Activated CD4-positive, alpha-beta T cell treated with anti-CD3 and anti-CD28 coated beads, Interleukin-2, amount 10 ng/mL, durations not matched to agents 24 days and 14 days (primary cell): Measurements from ENCODE around the gene RASD2. TPM values are rescaled to one million over a fixed set of nuclear protein-coding genes. Genes with fewer than 3 reads are reported as not detected.
"Not testable (repeated sequence)": the region's sequence is repeated elsewhere in the genome, so short reads cannot be mapped to it uniquely, and the experiment has no call there.

Experiments used
- DNase-seq: peaks from one replicate; pipeline ENCODE4 v3.0.0; 2022
- H3K27ac Mint-ChIP-seq: one replicate; pipeline ENCODE4 v1.8.0; 2022; ENCODE audit warnings: mild to moderate bottlenecking, mixed read lengths
- H3K27me3 Mint-ChIP-seq: one replicate; pipeline ENCODE4 v1.8.0; 2022; ENCODE audit warnings: mixed read lengths
- H3K36me3 Mint-ChIP-seq: one replicate; pipeline ENCODE4 v1.8.0; 2022; ENCODE audit warnings: low read depth, mild to moderate bottlenecking, mixed read lengths
- H3K4me1 Mint-ChIP-seq: one replicate; pipeline ENCODE4 v1.8.0; 2021; ENCODE audit warnings: mixed read lengths
- H3K4me3 Mint-ChIP-seq: one replicate; pipeline ENCODE4 v1.8.0; 2022; ENCODE audit warnings: mild to moderate bottlenecking, moderate library complexity, mixed read lengths
- H3K9me3 Mint-ChIP-seq: one replicate; pipeline ENCODE4 v1.8.0; 2021; ENCODE audit warnings: mixed read lengths
- intact Hi-C: fragments of 100-400 bp; cut with micrococcal nuclease; formaldehyde crosslinking; loops from one replicate; pipeline ENCODE4 v1.15.1; 2023
- total RNA-seq: library from RNA; stranded (reverse); gene quantifications from 2 replicates; pipeline ENCODE4 v1.2.3, GENCODE V29; 2022

RASD2 gene
- total RNA-seq, 1 donor from 2014 or later: not detected

DNA sequence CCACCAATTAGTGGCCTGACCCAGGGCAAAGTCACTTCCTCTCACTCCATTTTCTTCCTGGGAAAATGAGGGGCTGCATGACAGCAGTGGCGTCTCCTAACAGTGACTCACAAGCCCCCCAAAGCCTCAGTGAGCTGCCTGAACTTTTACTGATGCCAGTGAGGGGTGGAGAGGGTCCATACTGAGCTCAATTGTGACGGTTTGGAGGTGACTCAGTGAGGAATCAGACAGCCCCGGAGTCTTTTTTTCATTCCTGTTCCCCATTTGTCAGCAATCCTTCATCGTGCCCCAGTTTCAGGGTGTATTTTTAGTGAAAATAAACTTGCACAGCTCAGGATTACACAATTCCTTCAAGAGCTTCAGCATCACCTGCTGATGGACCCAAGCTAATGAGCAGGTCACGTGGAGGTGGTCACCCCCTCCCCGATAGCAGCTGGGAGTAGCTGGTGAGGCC, 30.1 kb upstream of the RASD2 start:
- Mint-ChIP-seq H3K36me3 (no peaks in the 10 kb centered on the region), H3K27me3 (peaks cover 25% of the 10 kb centered on the region)
- intact Hi-C loops: no loop called here

GRCh38 chr22:35510951-35511350, 29.7 kb upstream of the RASD2 start:
- intact Hi-C loops: no loop called here
- Mint-ChIP-seq H3K27ac (no peak overlapping the region), H3K4me1 (no peaks in the 10 kb centered on the region), H3K9me3 (no peaks in the 10 kb centered on the region), H3K27me3 (peaks cover 25% of the 10 kb centered on the region), H3K4me3 (no peak overlapping the region), H3K36me3 (no peaks in the 10 kb centered on the region)
- no peak for DNase-seq

More for the DNA sequence above, 30.1 kb upstream of the RASD2 start:
- no peak for DNase-seq
- Mint-ChIP-seq H3K9me3 (no peaks in the 10 kb centered on the region), H3K27ac (no peak overlapping the region), H3K4me3 (no peak overlapping the region), H3K4me1 (no peaks in the 10 kb centered on the region)

DNA sequence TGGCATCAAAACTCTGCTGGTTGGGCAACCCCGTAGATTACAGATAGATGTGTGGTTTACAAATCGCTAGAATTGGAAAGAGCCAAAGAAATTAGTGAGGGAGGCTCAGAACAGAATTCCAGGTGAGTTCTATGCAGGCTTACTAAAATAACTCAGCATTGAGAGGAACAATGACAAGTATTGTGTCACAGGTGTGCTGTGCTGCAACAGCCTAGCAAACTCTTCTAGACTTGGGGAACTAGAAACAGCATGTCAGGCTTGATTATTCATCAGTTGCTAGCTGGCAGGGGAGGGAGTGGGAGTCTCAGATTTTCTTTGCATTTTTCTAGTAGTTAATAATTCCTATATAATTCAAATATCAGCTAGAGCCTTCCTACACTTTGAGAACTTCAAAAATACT, 26.3 kb upstream of the RASD2 start:
- Mint-ChIP-seq H3K9me3 (no peaks in the 10 kb centered on the region), H3K36me3 (no peaks in the 10 kb centered on the region), H3K4me3 (no peak overlapping the region), H3K27me3 (peaks cover 27% of the 10 kb centered on the region), H3K4me1 (no peaks in the 10 kb centered on the region), H3K27ac (no peak overlapping the region)
- intact Hi-C loops: no loop called here
- DNase-seq: no peak

- H3K27ac Mint-ChIP-seq, H3K4me3 Mint-ChIP-seq, H3K36me3 Mint-ChIP-seq, H3K9me3 Mint-ChIP-seq, intact Hi-C loops, H3K4me1 Mint-ChIP-seq, DNase-seq: not testable (repeated sequence)
- peaks cover 23% of the 10 kb centered on the region for H3K27me3 Mint-ChIP-seq
Measured at GRCh38 chr22:35515952-35516351, 24.7 kb upstream of the RASD2 start.

DNA sequence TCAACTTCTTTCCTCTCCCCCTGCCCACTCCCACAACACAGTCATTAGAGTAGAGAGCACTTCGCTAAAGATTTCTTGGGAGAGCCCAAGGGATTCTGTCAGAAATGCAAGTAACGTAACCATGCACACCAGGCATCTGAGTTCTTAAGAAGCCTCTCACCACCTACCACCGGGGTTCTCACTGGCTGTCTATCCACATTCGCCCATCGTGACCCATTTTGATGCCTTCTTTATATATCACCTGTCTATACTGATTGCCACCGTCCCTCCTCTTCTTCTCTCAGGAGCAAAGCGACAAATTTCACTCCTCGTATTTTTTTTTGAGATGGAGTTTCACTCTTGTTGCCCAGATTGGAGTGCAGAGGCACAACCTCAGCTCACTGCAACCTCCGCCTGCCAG, 23.9 kb upstream of the RASD2 start:
- DNase-seq: no peak
- Mint-ChIP-seq H3K4me1 (no peaks in the 10 kb centered on the region), H3K9me3 (no peaks in the 10 kb centered on the region), H3K27ac (no peak overlapping the region), H3K36me3 (no peaks in the 10 kb centered on the region), H3K4me3 (no peak overlapping the region), H3K27me3 (peaks cover 23% of the 10 kb centered on the region)
- intact Hi-C loops: no loop called here

DNA sequence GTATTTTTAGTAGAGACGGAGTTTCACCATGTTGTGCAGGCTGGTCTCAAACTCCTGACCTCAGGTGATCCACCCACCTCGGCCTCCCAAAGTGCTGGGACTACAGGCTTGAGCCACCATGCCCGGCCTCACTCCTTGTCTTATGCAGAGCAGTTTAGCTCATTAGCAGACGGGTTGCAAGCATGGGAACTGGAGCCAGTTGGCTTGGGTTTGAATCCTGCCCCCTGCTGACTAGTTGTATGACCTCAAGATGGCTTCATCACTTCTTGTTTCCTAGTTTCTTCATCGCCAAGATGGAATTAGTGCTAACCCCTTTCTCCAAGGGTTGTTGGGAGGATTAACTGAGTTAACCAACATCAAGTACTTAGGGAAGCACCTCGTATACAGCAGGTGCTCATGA, 23.4 kb upstream of the RASD2 start:
- no peak overlapping the region for H3K27ac Mint-ChIP-seq
- no peaks in the 10 kb centered on the region for H3K9me3 Mint-ChIP-seq
- H3K27me3 Mint-ChIP-seq: peaks cover 25% of the 10 kb centered on the region
- no peak for DNase-seq
- H3K36me3 Mint-ChIP-seq: no peaks in the 10 kb centered on the region
- intact Hi-C loops: no loop called here
- H3K4me3 Mint-ChIP-seq: no peak overlapping the region
- no peaks in the 10 kb centered on the region for H3K4me1 Mint-ChIP-seq

GRCh38 chr22:35517769-35518530, 22.7 kb upstream of the RASD2 start:
- H3K4me3 Mint-ChIP-seq: no peak overlapping the region
- H3K4me1 Mint-ChIP-seq: no peaks in the 10 kb centered on the region
- H3K36me3 Mint-ChIP-seq: no peaks in the 10 kb centered on the region
- intact Hi-C loops: no loop called here
- DNase-seq: no peak
- no peak overlapping the region for H3K27ac Mint-ChIP-seq
- no peaks in the 10 kb centered on the region for H3K9me3 Mint-ChIP-seq
- H3K27me3 Mint-ChIP-seq: peaks cover 30% of the 10 kb centered on the region

GRCh38 chr22:35518811-35519210, 21.8 kb upstream of the RASD2 start:
- DNase-seq: no peak
- Mint-ChIP-seq H3K4me3 (no peak overlapping the region), H3K4me1 (no peaks in the 10 kb centered on the region), H3K27me3 (peaks cover 23% of the 10 kb centered on the region), H3K27ac (no peak overlapping the region), H3K36me3 (no peaks in the 10 kb centered on the region), H3K9me3 (no peaks in the 10 kb centered on the region)
- intact Hi-C loops: no loop called here

DNA sequence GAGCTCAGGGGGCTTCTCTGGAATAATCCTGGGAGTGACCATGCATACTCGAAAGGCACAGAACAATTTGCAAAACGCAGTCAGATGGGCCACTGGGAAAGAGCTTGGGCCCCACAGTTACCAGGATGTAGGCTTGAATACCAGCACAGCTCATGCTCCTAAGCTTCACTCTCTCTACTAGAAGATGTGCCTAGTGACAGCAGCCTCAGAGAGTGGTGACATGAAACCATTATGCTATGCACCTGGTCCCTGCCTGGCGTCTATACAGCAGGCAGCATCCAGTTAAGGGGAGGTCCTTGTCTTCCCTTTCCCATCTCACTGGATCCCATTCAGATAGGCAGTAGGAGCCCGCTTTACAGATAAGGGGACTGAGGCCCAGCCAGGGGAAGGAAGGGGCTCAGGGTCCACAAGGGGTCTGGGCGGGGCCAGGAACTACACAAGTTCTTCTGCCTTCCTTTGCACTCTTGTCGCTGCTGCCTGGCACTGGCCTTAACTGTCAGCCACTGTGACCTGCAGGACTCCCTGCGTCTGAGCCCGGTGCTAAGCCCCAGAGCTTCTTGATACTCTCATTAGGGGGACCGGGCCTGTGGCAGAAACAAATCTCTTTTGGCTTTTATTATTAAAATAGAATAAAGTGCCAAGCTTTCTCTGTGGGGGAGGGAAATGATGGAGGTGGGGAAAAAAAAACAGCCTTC, 21.2 kb upstream of the RASD2 start:
- no peak overlapping the region for H3K4me3 Mint-ChIP-seq
- no peak for DNase-seq
- no peaks in the 10 kb centered on the region for H3K9me3 Mint-ChIP-seq
- H3K4me1 Mint-ChIP-seq: no peaks in the 10 kb centered on the region
- H3K27me3 Mint-ChIP-seq: peaks cover 16% of the 10 kb centered on the region
- H3K27ac Mint-ChIP-seq: no peak overlapping the region
- intact Hi-C loops: no loop called here
- no peaks in the 10 kb centered on the region for H3K36me3 Mint-ChIP-seq

DNA sequence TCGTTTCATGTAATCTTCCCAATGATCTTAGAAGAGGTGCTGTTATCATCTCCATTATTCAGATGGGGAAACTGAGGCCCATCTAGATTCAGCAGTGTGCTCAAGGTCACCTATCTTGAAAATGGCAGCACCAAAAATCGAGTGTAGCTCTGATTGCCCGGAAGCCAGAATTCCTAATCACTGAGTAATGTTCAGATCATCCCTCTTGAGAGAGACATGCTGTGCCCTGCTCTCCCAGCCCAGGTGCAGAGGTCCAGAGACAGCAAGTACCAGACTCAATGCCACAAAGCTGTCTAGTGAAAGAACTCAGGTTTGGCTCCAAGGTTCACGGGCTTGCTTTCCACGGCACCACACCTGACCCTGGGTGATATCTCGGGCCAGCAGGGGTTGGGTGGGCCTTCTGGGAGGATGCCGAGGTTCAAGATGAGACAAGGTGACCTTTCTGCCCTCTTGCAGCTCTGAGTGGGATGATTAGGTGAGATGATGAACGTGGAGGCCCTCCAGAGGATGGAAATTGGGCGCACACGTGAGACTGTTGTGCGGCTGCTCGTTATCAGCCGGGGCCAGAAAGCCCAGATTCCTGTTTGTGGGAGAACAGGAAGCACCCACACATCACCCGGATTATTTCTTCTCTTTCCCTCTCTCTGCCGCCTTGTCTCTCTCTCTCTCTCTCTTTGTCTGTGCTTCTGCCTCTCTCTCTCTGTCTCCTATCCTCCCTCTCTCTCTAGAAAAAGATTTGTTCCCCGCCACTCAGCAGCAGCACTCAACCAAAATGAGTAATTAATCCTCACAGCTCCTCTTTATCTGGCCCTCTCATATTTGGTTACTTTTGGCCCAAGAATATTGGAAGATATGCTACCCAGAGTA, 19.0 kb upstream of the RASD2 start:
- no peak for DNase-seq
- Mint-ChIP-seq H3K4me3 (no peak overlapping the region), H3K27me3 (peaks cover 13% of the 10 kb centered on the region), H3K4me1 (no peaks in the 10 kb centered on the region), H3K9me3 (no peaks in the 10 kb centered on the region), H3K36me3 (no peaks in the 10 kb centered on the region), H3K27ac (no peak overlapping the region)
- intact Hi-C loops: no loop called here

DNA sequence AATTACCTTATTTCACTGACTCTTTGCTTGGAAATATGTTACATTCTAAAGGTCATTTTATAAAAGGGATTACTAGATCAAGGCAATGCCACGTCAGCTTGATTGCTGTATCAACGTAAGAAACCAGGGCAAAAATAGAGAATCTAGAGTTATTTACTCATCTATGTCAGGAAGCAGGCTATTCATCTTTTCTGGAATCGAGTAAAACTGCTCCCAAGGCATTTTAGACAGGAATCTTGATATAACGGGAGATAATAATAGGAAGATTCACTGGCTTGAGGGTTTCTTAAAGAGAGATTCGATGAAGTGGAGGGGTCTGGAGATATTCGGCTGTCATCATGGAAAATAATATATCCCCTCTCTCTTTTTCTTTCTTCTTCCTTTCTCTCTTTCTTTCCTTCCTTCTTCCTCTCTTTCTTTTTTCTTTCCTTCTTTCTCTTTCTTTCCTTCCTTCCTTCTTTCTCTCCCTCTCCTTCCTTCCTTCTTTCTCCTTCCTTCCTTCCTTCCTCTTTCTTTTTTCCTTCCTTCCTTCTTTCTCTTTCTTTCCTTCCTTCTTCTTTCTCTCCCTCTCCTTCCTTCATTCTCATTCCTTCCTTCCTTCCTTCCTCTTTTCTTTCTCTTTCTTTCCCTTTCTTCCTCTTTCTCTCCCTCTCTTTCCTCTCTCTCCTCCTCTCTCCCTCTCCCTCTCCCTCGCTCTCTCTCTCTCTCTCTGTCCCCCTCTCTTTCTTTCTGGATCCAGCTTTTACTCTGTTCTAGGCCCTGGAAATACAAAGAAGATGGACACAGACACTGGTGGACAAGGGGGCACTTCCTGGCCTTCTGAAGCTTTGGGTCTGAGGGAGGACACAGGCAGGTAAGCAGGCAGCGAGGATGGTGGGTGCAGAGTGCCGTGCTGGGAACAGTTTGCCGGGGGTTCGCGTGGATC, 18.1 kb upstream of the RASD2 start:
- Mint-ChIP-seq H3K27me3 (peaks cover 11% of the 10 kb centered on the region), H3K27ac (no peak overlapping the region), H3K36me3 (no peaks in the 10 kb centered on the region), H3K9me3 (no peaks in the 10 kb centered on the region), H3K4me1 (no peaks in the 10 kb centered on the region), H3K4me3 (no peak overlapping the region)
- no peak for DNase-seq
- intact Hi-C loops: no loop called here

DNA sequence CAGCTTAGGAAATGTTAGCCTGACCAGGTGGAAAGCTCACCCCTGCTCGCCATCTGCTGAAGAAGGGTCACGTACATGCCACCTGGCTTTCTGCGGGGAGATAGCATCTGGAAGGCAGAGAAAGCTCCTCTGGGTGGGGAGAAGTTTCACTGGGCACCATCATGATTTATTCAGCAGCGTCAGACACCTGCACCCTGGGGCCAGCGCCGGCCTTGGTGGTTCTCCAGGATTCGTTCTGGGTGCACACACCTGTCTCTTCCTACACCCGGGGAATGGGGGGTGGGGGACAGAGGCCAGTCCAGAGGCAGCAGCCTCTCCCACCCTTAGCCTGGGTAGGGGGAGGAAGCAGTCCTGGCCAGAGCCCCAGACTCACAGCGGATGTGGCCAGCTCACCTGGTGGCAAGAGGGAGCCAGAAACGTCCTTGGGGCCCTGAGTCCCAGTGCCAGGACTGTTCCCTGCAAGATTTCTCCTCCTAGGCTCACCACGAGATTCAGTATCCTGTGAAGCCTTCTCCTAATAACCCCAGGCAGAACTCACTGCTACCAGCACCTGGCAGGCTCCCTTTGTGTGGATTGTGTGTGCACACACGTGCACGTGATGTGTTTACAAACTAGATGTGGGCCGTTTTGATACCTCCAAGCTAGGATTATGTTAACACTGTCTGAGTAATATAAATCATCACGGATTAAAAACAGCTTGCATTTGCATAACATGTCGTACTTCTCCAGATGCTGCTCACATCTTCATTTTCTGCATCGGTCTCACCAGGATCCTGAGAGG, 17.3 kb upstream of the RASD2 start:
- DNase-seq: no peak
- H3K36me3 Mint-ChIP-seq: no peaks in the 10 kb centered on the region
- peaks cover 11% of the 10 kb centered on the region for H3K27me3 Mint-ChIP-seq
- no peak overlapping the region for H3K27ac Mint-ChIP-seq
- no peaks in the 10 kb centered on the region for H3K9me3 Mint-ChIP-seq
- no peak overlapping the region for H3K4me3 Mint-ChIP-seq
- H3K4me1 Mint-ChIP-seq: no peaks in the 10 kb centered on the region
- intact Hi-C loops: no loop called here
